Large intestine (tissue), 3 donors: ENCODE results near the gene GNAQ. TPM values are rescaled to one million over a fixed set of nuclear protein-coding genes. Genes with fewer than 3 reads are reported as not detected.

Experiments used
- DNase-seq, 2 donors: peaks; one replicate each; pipeline versions ENCODE4 v3.0.0 to v3.0.0-alpha.2; 2013
- H3K27ac ChIP-seq: one replicate; pipeline ENCODE4 v1.5.1; 2013; ENCODE audit warnings: low read length
- H3K27me3 ChIP-seq: 2 replicates; pipeline ENCODE4 v1.6.1; 2013; ENCODE audit warnings: low read length; ENCODE audit not compliant: control insufficient read depth, insufficient read depth
- H3K36me3 ChIP-seq: 2 replicates; pipeline ENCODE4 v1.6.1; 2013; ENCODE audit warnings: low read length; ENCODE audit not compliant: control insufficient read depth, insufficient read depth
- H3K4me1 ChIP-seq: one replicate; pipeline ENCODE4 v1.6.1; 2013; ENCODE audit warnings: low read length; ENCODE audit not compliant: control insufficient read depth, insufficient read depth
- H3K4me3 ChIP-seq: one replicate; pipeline ENCODE4 v1.5.1; 2013; ENCODE audit warnings: low read length
- H3K9me3 ChIP-seq: one replicate; pipeline ENCODE4 v1.6.1; 2013; ENCODE audit warnings: mild to moderate bottlenecking, low read depth, low read length, moderate library complexity; ENCODE audit not compliant: control insufficient read depth
- WGBS: methylation state at CpG from one replicate; pipeline ENCODE4 v1.1.5; 2013; ENCODE audit warnings: low lambda C conversion rate; ENCODE audit not compliant: insufficient coverage; 5-methylcytosine and 5-hydroxymethylcytosine counted together
- polyA plus RNA-seq: library from polyadenylated mRNA; unstranded; fragments of 120-200 nt; gene quantifications from one replicate; pipeline ENCODE4 v1.2.1, GENCODE V29; 2013

GNAQ gene
- polyA plus RNA-seq, 1 donor: 34.0 TPM

DNA sequence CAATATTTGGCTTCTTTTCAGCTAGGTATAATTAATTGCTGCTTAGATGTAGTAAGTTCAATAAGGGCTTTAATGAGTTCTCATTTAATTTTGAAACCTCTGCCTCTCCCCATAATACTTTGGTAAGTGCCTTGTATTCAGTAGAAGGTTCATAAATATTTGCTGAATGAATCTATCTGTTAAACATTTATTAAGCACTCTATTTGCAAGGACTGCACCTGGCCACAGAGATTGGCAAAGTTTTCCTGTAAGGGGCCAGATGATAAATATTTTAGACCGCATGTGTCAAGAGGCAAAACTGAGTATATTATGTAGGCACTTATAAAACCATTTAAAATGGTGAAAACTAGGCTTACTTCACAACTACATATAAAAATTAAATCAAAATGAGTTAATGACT, 364.5 kb downstream of the GNAQ start:
- no peaks in the 10 kb centered on the region for H3K36me3 ChIP-seq
- H3K27ac ChIP-seq: no peak overlapping the region
- no peak for DNase-seq
- no peaks in the 10 kb centered on the region for H3K9me3 ChIP-seq
- no peak overlapping the region for H3K4me3 ChIP-seq
- 71% methylated on average over 1 of the region's 1 CpG for WGBS
- no peaks in the 10 kb centered on the region for H3K27me3 ChIP-seq
- no peaks in the 10 kb centered on the region for H3K4me1 ChIP-seq

Other genes starting within 250 kb of the GNAQ start
- gene CEP78, start 204.3 kb upstream of the GNAQ start, polyA plus RNA-seq: 16.4 TPM